HG03342 (cell line): Measurements from ENCODE around the gene RRP12.

ENCODE experiments used
- ATAC-seq: cut with Tn5 transposase; IDR thresholded peaks from one replicate; pipeline ENCODE4 v1.9.1; 2021; ENCODE audit warnings: mild to moderate bottlenecking, moderate library complexity; ENCODE audit not compliant: unreplicated experiment

Gene RRP12

DNA sequence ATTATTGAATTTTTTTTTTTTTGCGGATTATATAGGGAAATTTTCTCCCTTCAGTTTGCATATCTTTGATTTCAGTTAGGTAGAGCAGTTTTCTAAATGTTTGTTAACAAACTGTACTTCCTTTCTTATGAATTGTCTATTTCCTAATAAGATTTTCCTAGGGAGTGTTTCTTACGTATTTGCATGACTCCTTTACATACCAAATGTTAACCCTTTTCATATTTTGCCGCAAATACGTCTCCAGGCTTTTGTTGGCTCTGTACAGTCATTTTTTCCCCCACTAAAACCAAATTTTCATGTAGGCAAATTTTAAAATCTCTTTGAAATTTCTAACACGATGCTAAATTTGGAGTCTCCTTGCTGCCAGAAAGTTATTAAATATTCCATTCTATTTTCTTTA lies 64.7 kb downstream of the RRP12 start:
- ATAC-seq = no peak

DNA sequence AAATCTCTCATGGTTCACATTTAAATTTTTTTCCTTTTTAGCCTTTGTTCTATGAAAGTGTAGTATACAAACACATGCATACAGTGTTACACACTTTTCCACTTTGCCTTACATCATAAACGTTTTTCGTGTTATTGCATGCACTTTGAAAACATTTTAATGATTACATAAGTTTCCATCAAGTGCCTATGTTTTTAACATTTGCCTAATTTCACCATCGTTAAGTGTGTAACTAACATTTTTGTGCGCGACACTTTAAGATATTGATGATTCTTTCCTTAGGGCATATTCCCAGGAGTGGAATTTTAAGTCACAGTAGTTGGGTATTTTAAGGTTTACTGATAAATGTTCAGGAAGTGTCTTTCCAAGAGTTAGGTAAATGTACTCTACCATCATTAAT lies 65.1 kb downstream of the RRP12 start:
- no peak for ATAC-seq

DNA sequence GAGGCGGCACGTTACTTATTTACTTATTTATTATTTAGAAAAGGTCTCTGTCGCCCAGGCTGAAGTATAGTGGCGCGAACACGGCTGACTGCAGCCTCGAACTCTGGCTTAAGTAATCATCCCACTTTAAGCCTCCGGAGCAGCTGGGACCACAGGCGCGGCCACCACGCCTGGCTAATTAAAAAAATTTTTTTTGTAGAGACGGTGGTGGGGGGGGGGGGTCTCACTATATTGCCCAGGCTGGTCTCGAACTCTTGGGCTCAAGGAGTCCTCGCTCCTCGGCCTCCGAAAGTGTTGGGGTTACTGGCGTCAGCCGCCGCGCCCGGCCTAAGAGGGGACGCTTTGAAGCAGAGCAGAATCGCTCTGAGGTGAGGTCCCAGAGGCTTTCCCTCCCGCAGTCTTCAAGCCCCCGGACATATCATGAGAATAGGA lies 65.9 kb downstream of the RRP12 start:
- ATAC-seq = no peak

DNA sequence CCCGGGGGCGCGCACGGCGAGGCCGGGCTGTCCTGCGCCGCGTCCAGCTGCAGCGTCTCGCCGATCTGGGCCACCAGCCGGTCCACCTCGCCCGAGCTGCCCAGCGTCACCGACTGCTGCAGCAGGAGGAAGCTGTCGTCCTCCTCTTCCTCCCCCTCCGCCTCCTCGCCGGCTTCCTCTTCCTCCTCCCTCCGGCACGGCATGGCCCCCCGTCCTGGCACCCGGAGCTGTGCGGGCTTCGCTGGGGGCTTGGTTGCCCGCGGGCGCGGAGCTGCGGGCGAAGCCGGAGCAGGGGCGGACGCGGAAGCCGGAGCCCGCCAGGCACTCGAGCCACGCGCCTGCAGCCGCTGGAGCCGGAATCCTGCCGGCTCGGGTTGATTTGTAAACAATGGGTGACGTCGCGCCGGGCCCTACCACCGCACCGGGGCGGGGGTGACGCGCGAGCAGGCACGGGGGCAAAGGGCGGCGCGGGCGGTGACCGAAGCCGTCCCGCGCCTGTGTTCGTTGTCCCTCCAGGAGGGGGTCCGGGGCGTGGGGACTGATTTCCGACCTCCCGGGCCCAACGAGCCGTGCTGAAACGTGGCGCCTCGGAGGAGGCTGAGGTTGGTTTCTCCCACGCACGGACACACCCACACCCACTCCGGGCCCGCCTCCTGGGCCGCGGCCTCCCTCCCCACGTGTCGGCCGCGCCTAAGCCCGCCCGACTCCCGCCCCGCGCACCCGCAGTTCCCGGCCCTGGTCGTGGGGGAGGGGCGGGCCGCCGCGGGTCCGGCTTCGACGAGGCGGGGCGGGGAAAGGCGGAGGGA lies 66.6 kb downstream of the RRP12 start, which contains the start of gene FRAT2:
TSS of gene FRAT2 (minus strand) at position 360 of the 806 bp plus-strand sequence. CDS start at position 203, 157 bp downstream.
- ATAC-seq = peak; percentile 79

DNA sequence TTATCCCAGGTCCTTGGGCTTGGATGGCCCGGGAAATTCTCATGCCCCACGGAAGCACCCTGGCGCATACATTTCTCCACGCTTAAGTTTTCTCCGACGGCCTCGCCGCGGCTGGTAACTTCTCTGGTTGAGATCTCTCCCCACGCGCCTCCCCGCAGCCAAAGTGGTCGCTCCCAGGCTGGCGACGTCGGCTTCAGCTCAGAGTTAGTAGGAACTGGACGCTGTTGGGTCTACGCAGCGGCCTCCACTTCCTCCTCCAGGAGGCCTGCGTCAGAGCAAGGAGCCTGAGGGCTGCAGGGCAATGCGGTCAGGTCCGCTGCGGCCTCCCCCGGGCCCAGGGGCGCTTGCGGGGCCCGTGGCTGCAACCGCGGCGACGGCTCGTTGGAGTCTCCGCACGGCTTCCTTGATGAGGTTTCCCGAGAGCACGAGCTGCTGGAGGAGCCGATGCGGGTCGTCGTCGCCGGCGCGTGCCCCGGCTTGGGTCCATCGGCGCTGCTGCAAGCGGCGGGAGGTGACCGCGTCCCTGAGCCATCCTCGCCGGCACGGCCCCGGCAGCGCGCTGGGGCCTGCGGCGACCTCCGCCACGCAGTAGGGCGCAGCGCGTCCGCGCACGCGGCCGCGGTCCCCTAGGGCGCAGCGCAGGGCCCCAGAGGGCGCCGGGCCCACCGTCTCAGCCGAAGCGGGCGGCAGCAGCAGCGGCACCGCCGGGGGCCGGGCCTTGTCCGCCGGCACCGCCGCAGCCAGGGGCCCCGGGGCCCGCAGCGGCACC lies 67.4 kb downstream of the RRP12 start:
- ATAC-seq = peak; percentile 27

DNA sequence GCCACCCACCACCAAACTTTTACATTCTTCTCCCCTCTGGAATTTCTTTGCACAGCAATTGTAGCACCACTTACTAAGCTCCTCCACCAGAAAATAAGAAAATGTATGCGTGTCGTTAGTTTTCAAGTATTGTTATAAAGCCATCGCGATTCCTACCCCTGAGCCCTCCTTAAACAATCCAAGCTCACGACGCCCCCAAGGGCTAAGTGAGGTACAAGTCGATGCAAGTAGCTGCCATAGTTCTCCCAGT lies 67.9 kb downstream of the RRP12 start:
- no peak for ATAC-seq

DNA sequence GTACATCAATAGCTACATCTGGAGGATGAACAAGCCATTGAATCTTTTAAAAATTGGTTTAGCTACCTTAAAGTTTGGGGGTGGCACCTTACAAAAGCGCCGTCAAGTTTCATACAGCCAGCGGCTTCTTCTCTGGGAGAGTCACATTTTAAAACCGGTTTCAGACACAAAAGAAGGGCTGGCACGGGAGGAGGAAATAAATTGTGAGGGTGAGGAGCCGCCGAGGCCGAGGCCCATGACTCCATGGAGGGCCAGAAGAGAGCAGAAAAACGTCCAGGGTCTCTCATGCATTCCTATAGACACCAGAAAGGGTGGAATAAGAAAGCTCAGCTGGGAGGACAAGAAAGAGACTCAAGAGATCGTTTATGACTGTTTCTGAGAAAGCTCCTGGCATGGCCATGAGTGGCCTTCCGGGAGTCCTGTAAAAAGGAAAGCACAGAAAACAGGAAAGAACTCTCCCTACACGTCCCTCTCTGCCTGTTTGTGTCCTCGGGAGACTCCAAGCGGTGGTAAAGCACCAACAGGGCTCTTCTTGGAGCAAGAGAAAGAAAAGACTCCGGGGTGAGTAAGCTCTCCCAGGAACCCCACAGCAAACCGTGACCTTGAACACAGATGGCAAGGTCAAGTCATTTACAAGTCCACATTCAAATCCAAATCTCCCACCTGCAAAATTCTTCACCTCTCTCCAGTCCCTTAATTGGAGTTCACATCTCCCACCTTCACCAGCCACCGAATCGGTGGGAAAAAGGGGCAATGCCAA lies 68.4 kb downstream of the RRP12 start:
- no peak for ATAC-seq

DNA sequence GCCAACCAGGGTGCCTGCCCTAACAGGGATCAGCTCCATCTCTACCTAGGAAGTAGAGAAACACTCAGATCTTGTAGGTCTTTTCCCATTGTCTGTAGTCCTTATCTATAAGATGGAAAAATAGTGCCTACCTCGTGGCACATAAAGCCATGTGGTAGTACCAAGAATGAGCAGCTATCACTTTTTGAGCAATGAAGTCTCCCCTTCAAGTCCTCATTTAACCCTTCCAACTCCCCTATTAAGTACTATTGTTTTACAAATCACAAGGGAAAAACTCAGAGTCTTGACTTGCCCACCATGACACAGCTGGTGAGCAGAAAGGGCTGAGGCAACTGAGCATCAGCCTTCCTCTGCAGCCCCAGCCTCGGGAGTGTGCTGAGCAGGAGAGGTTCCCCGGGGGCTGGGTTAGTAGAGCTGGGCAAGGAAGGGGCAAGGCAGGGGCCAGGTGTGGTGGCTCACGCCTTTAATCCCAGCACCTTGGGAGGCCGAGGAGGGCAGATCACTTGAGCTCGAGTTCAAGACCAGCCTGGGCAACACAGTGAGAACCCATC lies 69.9 kb downstream of the RRP12 start:
- no peak for ATAC-seq

DNA sequence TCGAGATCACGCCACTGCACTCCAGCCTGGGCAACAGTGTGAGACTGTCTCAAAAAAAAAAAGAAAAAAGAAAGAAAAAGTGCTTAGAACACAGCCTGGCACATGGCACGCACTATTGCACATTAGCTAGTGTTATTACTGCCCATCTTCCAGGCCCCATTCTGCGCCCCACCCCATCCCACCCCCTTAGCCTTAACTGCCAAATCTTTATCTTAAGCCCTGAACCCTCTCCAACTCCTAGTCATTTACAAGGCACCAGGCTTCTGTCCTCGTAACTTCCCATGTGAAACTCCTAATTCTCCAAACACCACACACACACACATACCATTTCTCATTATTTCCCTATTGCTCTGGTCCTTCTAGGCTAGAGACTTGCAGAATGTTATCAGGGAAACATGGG lies 71.4 kb downstream of the RRP12 start:
- no peak for ATAC-seq

DNA sequence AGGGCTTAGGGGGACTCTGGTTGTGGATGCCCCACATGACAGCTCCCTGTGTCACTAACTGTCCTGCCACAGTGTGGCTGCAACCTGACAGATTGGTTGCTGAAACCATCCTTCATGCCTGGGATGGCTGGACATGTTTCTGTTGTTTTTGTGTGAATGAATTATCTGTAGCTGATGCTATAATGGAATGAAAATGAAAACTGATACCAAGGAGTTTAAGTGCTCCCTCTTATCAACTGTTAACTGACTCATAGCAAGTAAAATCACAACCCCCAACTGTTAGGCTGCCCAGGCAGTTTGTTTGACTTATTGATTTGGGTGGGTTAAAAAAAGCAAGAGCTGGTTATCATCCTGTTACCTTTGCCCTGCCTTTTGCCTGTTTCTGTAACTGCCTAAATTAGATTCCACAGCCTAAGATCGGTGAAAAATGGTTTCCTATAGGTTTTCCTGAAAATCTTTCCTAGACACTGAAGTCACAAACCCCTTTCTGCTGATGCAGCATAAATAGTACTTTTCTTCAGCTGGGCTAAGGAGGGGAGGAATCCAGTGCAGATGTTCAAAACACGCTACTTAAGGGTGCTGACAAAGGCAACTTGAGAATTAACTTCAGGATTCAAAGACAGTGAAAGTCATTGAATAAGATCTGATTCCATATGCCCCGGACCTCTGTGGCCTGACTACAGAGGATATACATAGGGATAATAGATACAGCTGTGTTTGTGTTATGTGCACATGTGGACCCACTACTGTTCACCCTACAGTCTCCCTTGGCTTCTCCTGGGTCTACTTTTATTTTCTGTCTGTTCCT lies 72.3 kb downstream of the RRP12 start:
- ATAC-seq = no peak

DNA sequence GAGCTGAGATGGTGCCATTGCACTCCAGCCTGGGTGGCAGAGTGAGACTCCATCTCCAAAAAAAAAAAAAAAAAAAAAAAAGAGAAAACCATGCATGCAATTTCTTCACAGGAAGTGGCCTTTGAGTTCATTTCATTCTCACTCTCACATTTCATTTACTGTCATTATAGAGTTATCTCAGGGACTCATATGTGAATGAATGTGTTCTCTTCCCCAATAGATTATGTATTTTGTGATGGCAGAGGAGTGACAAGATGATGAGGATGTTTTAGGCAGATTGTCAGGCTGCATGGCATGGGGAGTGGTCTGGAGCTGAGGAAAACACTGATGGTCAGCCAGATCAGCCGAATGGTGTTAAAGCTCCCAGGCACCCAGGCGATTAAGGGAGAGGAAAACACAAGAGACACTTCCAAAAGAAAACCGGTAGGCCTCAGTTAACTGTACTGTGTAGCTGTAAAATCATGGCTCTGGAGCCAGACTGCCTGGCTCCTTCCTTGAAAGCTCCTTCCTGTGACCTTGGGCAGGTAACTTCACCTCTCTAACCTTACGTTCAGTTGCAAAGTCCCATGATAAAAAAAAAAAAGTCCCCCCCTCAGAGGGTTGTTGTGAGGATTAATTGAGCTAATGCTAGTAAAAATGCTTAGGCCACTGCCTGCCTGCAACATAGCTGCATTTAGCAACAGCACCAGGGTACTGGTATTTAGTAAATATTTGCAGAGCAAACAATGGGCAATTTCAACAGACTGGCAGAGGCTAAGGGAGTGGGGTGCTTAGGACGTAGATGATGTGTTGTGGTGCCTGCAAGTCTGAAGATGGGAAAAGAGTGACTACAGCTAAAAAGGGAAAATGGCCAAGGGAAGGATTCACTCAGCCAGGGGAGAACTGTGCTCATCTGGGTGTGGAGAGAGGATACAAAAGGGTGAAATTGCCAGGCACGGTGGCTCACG lies 73.5 kb downstream of the RRP12 start:
- no peak for ATAC-seq

DNA sequence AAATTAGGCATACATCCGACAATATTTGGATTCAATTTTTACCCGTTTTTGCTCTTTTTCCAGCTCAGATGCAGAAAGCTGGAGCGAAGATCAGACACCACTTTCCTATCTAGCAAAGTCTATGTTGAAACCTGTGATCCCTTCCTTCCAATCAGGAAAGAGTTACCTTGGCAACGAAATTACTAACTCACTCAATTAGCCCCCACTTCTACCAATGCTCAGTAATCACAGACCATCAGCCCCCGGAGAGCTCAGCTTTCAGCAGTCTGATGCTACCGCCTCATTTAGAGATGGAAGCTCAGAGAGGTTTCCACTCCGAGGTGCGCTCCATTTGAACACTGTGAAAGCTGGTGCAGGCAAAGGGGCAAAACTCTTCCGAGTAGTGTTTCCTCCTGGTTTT lies 75.4 kb downstream of the RRP12 start:
- no peak for ATAC-seq

DNA sequence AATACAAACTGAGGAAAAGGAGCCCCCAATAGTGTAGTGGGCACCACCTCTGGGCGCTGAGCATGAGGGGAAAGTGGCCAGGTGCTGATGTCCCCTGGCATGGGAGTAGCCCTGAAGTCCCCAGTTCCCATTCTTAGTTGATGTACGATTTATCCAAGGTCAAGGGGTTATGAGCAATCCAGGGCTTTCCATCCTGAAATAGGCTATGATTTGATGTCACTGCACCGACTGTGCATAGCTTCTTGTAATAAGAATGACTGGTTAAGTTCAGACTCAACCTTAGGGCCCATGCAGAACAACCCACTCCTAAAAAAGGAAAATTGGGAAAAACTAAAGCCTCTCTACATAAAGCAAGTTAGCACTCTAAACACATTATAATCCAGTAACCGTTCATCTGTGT lies 77.6 kb downstream of the RRP12 start:
- no peak for ATAC-seq

DNA sequence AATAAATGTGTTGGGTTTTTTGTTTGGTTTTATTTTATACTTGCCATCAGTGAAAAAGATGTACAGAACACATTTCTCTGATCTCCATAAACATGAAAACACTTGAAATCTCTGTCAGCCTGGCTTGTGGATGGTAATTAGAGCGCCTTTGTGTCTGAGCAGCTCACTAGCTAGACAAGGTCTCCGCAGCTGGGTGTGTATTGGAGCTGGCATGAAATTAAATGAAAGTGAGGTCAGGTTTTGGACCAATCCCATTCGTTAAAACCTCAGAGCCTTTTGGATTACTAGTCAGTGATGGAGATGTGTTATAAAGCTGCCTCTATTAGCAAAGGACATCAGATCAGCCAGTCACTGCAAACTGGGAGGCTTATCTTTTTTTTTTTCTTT lies 79.3 kb downstream of the RRP12 start:
- ATAC-seq = no peak

DNA sequence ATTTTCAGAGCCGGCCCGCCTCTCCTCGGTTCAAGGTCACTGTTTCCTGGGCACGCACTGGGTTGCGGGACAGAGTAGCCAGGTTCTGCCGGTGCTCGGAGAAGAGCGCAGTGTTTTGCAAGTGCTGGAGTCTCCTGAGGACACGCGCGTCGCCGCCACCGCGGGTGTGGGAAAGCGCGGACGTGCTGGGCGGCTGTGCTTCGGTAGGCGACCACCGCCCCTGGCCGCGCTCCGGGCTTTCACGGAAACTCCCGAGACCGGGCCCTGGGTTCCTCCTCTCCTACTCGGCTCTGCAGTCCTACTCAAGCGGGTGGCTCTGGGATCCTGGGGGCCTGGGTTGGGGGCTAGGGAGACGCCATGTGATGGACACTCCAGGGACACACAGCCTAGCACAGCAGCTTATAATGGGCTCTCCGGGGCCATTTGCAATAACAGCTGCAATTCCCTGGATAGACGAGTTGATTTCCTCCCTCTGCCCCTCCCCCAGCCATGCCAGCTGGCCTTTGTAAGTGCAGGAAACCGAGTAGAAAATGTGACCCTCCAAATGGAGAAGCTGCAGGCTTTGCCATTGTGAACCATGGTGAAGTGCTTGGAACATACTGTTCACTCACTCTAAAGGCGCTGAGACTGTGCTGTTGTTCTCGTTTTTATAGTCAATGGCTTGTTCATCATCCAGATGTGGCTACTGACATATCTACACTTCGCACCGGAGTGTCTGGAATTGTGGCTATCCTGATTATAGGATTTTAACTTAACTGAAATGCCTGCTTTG lies 79.9 kb downstream of the RRP12 start:
- ATAC-seq = no peak

DNA sequence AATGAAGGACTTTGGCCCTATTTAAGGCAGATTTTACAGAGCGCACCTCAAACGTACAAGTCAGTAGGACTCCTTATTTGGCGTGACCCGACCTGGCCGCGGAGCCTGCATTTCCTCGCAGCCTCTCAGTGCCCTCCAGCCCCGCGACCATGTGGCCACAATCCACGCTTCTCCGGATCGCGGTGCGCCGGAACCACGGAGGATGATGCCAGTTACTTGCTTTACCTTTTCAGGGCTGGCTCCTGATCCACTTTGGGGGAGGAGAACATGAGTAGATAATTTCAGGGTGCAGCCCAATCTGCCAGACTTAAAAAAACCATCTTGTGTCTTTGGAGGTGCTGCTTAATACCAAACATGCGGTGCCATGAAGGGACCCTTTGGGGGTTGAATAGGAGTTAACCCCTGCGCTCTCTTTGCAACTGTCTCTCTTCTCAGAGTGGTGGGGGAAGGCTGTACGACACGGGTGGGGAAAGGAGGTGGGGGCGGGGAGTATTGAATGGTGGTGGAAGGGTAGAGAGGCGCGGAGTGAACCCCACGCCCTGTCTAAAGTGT lies 80.6 kb downstream of the RRP12 start:
- no peak for ATAC-seq

DNA sequence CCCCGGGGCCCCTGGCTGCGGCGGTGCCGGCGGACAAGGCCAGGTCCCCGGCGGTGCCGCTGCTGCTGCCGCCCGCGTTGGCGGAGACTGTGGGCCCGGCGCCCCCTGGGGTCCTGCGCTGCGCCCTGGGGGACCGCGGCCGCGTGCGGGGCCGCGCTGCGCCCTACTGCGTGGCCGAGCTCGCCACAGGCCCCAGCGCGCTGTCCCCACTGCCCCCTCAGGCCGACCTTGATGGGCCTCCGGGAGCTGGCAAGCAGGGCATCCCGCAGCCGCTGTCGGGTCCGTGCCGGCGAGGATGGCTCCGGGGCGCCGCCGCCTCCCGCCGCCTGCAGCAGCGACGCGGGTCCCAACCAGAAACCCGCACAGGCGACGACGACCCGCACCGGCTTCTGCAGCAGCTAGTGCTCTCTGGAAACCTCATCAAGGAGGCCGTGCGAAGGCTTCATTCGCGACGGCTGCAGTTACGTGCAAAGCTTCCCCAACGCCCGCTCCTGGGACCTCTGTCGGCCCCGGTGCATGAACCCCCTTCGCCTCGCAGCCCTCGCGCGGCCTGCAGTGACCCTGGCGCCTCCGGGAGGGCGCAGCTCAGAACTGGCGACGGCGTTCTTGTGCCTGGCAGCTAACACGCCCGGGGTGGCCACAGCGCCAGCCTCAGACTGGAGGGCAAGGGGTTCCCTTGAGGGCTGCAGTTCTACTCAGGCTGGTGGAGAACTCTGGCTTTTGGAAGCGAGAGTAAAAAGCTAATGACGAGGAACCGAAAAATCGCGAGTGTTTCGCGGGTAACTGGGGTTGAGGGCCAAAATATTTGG lies 81.3 kb downstream of the RRP12 start:
- peak; percentile 33 for ATAC-seq
